HG03457 (cell line): ENCODE results near the gene TMEM198.

Source experiments
- ATAC-seq: cut with Tn5 transposase; IDR thresholded peaks from one replicate; pipeline ENCODE4 v1.9.1; 2021; ENCODE audit warnings: moderate number of reproducible peaks; ENCODE audit not compliant: unreplicated experiment

Gene TMEM198

DNA sequence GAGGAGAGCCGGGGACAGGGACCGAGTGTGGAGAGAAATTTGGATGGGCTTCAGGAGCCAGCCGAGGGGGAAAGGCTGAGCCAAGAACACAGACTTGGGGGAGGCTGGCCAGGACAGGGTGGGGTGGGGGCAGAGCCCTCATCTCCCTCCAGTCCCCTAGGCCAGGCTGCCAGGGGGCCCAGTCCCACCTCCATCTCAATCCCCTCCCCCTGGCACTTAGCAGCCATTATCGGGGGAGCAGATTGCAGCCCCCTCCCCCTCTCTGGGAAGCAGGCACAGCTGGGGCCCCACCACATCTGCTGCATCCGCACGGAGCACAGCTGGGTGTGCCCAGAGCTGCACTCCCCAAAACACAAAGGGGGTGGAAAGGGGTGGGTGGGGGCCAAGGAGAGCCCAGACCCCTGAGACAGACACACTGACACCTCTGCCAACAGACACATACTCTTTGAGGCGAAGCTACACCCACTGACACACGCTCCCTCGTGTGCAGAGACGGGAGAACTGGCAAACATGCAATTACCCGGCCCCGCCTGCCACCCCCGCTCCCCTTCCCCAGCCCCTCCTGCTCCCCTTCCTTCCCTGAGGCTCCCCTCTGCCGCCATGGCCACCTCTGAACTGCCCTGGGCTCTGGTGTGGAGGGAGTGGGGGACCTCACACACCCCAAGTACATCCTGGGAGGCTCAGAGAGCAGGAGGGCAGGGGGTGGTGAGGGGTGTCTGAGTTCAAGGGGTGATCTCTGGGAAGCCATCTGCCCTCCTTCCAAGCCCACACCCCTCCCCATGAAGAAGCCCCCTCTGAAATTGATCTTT is 34.7 kb upstream of the TMEM198 start:
- no peak for ATAC-seq

DNA sequence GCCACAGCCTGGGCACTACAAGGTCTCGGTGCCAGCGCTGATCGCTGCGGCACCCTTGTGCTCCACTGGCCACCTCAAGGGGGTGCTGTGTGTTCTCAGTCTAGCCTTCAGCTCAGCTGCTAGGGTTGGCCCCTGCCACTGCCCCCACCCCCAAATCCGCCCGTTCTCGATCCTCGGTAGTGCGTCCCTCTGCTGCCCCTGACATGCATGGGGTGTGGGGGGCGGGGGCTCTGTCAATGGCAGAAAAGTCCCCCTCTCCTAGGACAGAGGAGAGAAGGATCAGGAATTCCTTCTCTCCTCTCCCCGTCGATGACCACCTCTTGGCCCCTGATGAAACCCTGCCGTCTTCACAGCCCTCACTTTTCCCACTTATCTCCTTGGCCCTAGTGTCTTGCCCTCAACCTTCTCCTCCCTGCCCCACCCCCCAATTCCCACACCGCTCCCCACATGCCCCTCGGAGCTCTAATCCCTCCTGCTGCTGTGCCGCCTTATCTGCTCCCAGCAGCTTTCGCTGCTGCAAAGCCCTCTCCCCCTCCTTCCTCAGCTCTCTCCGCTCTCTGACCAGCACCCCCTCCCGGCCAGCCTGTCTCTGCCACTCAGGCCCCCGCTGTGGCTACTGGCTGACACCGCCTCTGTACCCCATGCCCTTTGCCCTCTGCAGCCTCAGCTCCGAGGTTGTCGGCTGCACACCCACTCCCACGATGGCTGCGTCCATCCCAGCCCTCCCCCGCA is 33.9 kb upstream of the TMEM198 start:
- ATAC-seq, result peak; percentile 54

DNA sequence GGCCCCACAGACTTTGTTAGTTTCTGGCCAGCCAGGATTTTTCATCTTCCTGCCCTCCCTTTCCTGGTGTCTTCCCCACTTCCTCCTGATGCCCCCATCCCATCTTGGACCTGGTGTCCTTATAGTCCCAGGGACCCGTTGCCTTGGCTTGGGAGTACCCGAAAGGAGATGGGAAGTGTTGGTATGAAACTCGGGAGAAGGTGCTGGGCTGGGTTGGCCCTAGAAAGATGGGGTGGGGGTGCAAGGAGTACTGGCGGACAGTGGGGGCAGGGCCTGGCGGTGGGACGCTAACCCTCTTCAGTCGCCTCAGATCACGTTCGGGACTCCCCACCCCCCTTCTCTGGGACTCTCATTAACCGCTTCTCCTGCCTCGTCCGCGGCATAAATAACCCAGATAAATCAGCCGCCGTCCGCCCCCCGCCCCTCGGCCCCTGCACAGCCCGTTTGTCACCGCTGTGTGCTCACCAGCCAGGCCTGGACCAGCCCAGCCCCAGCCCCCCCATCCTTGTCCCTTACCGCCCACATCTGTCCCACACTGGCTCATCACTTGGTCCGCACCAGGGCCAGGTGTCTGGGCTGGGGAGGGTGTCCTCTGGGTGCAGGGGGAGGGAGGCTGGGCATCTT is 33.2 kb upstream of the TMEM198 start:
- ATAC-seq, result no peak

DNA sequence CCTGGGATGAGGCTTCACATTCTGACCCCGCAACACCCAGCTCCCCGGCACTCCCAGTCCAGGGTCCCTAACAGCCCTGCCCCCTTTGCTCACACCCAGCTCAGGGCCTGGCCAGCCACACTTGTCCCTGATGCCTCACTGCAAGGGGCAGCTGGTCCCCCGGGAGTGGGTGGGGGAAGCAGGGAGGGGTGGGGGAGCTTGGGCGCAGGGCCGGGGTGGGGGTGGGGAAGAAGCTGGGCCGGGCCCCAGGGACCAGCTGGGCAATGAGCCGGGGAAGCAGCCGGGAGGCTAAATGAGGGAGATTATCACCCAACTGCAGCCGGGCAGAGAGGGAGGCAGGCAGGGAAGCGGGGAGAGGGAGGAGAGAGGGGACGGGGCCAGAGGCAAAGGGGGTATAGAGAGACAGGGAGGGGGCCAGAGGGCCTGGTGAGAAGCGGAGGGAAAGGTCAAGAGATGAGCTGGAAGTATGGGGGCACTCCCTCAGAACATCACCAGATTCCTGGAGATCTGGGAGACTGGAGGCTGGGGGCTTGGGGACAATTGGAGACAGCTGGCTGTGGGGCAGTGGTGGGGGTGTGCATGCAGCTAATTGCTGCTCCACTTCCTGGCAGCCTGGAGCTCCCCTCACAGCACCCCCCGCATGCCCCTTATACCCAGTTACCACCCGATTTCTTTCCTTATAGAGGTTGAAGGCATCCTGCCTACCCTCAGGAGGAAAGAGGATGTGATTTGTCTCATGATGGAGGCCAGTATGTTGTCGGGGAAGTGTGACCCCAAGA is 32.1 kb upstream of the TMEM198 start:
- ATAC-seq, result no peak

DNA sequence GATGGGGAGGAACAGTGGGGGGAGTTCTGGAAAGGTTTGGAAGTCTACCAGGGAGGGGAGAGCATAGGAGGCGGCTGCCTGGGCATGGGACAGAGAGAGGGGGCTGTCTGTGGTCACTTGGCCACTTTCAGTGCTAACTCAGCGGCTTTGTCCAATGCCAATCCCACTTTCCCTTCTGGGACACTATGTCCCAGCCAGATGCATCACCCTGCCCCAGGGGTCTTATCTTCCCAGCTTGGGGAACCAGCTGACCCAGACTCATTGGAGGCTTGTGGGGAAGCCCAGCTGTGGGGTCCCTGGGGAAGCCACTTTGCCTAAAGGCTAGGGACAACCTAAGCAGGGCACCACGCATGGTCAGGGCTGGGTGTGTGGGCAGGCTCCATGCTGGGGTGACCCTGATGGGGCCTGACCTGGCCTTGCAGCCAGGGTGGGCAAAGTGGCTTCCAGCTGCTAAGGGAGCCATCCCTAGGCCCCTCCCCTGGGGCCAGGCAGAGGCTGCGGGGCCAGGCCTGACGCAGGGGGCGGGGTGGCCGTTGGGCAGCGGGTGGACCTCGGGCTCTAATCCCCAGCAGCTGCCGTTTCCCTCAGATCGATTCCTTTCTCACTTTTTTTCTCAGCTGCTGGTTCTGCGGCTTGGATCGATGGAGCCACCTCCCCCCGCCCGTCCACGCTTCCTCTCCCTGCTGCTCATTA is 31.2 kb upstream of the TMEM198 start:
- no peak for ATAC-seq

DNA sequence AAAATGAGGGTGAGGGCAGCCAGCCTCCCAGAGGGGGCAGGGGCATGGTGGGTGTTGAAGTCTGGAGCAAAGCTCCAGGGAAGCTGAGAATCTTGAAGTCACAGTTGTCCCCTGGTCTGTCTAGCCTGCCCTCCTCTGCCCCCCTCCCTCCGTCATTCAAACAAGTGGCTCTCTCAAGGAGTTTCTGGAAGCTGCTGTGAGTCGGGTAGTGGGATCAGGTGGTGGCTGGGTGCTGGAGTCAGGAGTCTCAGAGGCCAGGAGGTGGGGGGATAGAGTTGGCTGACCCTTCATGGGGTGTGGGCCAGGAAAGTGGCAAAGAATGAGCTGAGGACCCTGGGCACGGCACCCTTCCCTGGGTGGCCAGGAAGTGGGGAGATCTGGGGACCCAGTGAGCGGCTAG is 30.0 kb upstream of the TMEM198 start:
- no peak for ATAC-seq

DNA sequence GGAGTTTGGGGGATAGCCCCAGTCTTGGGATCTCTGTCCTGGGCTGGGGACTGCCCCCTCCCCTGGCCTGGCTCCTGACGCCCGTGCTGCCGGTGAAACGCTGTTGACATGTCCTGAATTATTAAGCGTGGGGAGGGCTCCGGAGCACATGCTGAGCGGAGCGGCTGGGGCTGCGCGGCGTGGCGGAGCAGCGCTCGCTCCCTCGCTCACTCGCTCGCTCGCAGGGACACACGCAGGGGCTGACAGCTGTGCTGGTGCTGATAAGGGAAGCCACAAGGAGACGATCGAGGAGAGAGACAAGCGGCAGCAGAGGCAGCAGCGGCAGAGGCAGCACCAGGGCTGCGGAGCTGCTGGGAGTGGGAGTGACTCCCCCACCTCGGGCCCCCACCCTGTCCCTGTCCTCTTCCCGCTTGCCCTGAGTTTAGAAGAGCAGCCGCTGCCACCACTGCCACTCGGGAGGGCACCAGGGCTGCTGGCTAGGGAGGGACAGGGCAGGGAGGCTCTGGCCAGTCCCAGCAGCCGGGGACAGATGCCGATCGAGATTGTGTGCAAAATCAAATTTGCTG is 29.5 kb upstream of the TMEM198 start, which contains the start of gene ASIC4:
ASIC4 (plus strand) TSS at position 287 of the 566 bp plus-strand sequence; CDS start at position 530, 243 bp downstream.
- no peak for ATAC-seq

DNA sequence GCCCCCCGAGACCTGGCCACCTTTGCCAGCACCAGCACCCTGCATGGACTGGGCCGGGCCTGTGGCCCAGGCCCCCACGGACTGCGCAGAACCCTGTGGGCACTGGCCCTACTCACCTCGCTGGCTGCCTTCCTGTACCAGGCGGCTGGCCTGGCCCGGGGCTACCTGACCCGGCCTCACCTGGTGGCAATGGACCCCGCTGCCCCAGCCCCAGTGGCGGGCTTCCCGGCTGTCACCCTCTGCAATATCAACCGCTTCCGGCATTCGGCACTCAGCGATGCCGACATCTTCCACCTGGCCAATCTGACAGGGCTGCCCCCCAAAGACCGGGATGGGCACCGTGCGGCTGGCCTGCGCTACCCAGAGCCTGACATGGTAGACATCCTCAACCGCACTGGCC is 29.0 kb upstream of the TMEM198 start:
- no peak for ATAC-seq

DNA sequence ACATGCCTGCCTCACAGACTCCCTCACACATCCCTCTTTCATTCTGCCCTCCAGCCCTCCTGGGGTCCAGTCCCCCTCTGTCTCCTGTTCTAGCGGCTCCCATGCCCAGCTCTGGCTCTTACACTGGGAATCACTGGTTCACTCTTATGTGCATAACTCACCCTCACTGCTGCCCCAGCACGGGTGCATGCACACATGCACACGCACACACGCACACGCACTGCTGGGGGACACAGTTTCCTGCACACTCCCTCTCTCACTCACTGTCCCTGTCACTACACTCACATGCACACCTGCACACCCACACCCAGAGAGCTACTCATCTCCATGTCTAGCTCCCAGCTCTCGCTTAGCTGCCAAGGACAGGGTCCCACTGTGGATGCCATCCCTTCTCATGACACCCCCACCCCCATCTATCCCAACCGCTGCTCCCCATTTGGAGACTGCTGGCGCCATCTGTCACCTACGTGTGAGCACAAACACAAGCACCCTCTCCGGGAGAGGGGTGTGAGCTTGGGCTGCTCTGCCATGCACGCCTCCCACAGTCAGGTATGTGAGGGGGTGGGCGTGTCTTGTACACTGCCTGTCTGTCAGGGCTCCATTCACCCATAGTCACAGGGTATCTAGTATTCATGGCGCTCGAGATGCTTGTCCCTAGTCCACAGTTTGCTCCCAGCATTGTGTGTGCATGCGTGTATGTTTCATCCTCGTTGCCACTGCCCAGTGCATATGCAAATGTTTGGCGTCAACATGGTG is 27.8 kb upstream of the TMEM198 start:
- no peak for ATAC-seq

DNA sequence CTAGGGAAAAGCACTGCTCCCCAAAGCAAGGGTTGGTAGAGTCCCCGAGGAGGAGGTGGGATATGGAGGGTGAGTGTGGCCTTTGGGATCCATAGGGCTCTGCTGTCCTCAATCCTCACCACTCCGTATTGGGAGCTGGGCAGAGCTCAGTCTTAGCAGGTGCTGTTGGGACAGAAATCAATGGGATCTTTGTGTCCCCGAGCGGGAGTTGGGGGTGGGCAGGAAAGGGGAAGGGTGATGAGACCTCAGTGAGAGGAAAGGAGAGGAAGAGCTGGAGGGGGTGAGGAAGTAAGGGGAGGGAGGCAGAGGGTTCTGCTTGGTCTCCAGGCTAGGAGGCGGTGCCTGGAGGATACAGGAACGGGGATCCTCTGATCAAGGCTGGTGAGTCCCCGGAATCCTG is 26.9 kb upstream of the TMEM198 start:
- ATAC-seq, result no peak

DNA sequence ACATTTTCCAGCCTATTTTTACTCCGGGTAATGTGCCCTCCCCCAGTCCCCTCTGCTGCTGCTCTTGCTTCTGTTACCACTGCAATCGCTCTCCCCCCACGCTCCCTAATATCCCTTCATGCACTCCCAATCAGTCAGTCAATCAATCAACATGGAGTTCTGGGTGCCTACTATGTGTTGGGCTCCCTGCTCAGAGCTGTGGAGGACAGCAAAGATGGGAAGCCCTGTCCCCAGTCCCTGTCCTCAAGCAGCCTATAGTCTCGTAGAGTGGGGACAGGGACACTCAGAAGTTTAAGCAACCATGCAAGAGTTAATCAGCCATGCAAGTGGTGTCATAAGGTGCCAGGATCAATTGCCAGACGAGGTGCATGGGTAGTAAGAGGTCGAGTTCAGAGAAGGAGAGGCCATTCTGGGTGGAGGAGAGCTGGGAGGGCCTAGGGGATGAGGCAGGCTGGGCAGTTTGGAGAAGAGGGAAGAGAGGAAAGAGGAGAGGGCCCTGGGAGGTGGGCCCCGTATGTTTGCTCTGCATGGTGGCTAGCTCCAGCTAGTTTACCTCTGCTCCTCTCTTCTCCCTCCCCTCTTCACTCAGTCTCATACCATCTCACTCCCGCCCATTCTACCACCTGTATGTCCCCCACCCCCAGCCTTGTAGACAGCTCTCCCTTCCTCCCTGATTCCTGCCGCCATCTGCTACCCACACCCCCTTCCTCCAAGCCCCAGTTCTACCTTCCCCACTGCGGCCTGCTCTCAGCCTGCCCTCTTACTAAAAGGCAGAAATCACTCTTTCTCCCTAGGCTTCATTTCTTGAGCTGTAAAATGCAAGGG is 25.7 kb upstream of the TMEM198 start:
- no peak for ATAC-seq

DNA sequence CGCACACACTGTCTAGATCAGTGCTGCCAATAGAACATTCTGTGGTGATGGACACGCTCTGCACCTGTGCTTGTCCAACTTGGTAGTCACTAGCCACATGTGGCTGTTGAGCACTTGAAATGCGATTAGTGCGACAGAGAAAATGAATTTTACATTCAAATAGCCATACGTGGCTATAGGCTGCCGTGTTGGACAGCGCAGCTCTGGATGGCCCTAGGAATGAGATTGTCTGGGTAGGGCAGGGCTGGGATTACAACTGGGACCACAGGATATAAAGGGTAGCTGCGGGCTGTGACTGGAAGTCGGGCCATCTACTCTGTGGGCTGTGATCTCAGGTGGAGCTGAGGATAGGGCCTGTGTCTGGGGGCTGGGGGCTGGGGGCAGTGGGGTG is 24.3 kb upstream of the TMEM198 start:
- ATAC-seq, result no peak

DNA sequence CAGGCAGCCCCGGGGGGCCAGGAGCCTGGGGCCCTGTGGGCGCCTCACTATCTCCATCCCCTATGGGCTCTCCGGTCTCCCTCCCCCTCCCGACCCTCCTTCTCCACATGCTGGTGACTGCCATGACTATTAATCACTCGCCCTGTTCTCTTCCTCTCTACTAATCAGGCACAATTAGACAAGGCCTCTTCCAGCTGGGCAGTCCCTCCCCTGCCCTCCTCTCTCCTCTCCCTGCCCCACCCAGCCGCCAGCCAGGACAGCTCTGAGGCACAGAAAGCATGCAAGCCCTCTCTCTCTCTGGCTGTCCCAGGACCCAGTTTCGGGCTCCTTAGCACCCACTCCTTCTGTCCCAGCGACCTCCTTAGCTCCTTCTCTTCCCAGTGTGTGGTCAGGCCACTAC is 23.7 kb upstream of the TMEM198 start:
- ATAC-seq, result no peak

DNA sequence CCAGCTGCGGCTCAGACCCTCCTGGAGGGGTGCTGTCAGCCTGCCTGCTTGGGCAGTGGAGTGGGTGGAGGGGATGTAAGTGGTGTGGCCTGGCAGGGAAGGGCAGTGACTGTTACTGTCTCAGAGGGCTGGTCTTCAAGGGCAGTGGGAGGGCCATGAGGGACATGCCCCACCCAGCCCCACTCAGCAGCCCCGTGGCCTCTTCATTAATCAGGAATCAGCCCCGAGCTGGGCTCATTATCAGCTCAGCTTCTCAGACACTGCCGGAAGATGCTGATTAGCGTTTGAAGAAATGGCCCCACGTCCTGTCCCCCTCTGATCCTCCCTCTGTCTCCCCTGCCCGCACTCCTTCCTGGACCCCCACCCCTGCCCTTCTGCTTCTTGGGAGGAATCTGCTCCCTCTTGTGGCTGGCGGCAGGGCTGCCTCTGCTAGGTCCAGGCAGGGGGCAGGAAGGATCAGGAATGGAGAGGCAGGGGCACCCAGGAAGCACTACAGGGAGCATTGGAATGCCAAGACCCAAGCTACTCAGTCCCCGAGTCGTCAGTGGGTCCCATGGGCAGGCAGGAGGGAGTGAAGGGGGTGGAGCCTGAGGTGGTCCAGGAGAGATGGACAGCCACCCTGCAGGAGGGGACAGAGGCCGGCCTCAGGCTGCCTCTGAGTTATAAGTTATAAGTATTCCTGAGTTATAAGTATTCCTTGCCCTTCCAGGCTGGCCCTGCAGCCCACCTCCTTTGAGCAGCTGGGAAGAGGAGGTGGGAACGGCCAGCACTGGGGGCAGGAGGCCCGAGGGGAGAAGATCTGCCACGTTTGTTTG is 22.6 kb upstream of the TMEM198 start:
- no peak for ATAC-seq

DNA sequence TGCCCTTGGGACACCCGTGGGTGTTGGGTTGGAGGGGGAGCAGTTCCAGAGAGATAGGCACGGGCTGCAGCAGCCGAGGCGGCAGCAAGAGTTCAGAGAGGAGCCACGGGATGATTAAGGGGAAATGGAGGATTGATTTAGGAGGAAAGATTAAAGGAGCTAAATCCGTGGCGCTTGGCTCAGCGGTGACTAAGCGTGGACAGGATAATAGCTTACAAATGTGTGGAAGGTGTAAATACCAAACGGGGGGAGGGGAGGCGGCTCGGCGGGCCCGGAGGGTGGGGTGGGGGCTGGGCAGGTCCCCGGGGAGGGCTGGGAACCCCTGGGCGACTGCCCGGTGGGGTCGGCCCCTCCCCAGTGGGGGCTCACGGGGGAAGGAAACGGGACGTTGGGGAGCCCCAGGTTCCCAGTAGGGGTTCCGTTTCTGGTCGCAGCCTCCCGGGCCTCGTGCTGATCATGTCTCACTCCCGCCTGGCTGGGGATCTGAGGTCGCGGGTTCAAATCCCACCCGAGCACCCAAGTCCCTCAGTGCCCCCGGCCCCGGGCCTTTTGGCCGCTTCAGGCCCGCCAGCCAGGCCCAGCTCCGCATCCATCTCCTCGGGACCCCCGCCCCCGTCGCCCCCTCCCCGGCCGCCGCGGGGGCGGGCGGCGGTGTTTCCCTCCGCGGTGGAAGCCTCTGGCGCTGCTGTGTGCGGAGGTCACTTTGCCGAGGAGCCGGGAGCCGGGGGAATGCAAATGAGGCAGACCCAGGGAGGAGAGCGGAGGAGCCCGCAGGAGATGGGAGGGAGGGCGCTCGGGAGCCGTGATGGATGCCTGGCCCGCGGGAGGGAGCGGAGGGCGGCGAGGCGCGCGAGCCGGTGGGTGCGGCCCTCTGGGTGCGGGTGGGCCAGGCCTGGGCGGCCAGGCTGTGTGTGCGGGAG is 21.5 kb upstream of the TMEM198 start:
- ATAC-seq, result no peak

DNA sequence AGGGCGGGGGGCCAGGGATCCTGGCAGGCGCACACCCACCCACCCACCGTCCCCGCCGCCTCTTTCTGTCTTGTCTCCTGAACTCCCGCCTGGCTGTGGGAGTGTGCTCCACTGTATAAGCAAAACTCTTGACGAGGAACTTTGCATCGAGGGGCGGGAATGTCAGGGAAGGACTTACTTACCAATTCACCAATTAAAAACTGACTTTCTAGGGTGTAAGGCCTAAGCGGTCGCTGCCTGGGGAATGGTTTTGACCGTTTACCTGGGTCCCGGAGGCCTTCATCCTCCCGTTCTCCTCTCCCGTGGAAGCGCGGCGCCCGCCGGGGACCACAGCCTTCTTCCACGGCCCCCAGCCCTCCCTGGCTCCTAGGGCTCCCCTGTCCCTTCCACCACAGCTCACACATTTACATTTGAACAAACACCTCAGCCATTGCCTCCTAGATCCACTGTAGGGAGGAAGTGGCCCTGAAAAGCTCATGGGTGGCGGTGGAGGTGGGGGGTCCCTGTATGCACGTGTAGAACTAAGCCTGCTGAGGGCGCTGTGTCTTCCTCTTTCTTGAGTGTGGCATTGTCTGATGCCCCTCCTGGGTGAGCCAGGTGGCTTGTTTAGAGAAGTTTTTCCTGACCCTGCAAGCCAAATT is 20.7 kb upstream of the TMEM198 start:
- ATAC-seq, result no peak
